Panc1 (cell line): ENCODE measurements around the gene PAX2. TPM values are rescaled to one million over a fixed set of nuclear protein-coding genes. Genes with fewer than 3 reads are reported as not detected.

Experiments used
- ATAC-seq: fragments of 200-7000 bp; cut with Tn5 transposase; 2 replicates; pipeline ENCODE4 v1.9.1; 2020; ENCODE audit warnings: mild to moderate bottlenecking, moderate library complexity
- BruUV-seq: library from RNA; stranded (reverse); fragments of 400-500 nt; replicated peaks from 2 replicates; lab custom pipeline; 2021; lab: Mats Ljungman, UMichigan
- CTCF ChIA-PET: fragments of 300-600 bp; sonication (Branson Sonifier 250); formaldehyde crosslinking; loops from one replicate; lab custom pipeline; 2022; ENCODE audit warnings: antibody characterized with exemption; lab: Charles Lee
- POLR2A ChIA-PET: fragments of 300-600 bp; sonication (Branson Sonifier 250); formaldehyde crosslinking; loops from one replicate; lab custom pipeline; 2022; ENCODE audit warnings: antibody characterized with exemption; lab: Charles Lee
- DNase-seq: peaks from one replicate; pipeline ENCODE4 v3.0.0-alpha.2; 2010; ENCODE audit warnings: low read depth, low spot score
- H3K27ac ChIP-seq: 2 replicates; pipeline ENCODE4 v1.5.1; 2011; ENCODE audit warnings: mild to moderate bottlenecking, low read length, inconsistent platforms
- H3K27me3 ChIP-seq: fragments of 200-500 bp; sonication (Bioruptor generic); 2 replicates; pipeline ENCODE4 v1.6.0; 2014; ENCODE audit warnings: low read length, inconsistent platforms; ENCODE audit not compliant: control insufficient read depth, insufficient read depth
- H3K36me3 ChIP-seq: fragments of 200-500 bp; sonication (Bioruptor generic); 2 replicates; pipeline ENCODE4 v1.5.1; 2014; ENCODE audit warnings: inconsistent platforms, mild to moderate bottlenecking, low read length, moderate library complexity; ENCODE audit not compliant: control insufficient read depth, insufficient read depth
- H3K4me1 ChIP-seq: 2 replicates; pipeline ENCODE4 v1.5.1; 2011; ENCODE audit warnings: inconsistent platforms, mild to moderate bottlenecking, low read length, moderate library complexity; ENCODE audit not compliant: control insufficient read depth, insufficient read depth
- H3K4me3 ChIP-seq, 2 experiments: 2 replicates each; pipeline ENCODE4 v1.5.1; 2011 to 2012; ENCODE audit warnings: low read depth in 2 of 2, low read length in 2 of 2, mild to moderate bottlenecking in 2 of 2, inconsistent platforms in 1 of 2, moderate library complexity in 1 of 2
- H3K9me3 ChIP-seq: fragments of 200-500 bp; sonication (Bioruptor generic); 2 replicates; pipeline ENCODE4 v1.5.1; 2014; ENCODE audit warnings: low read depth, mild to moderate bottlenecking, inconsistent platforms, low read length, moderate library complexity; ENCODE audit not compliant: control insufficient read depth, insufficient read depth
- POLR2AphosphoS5 ChIP-seq: IDR thresholded peaks from 2 replicates; pipeline ENCODE4 v1.6.1; 2012; ENCODE audit warnings: mild to moderate bottlenecking, low read depth, low read length, moderate library complexity
- SIN3A ChIP-seq: IDR thresholded peaks from 2 replicates; pipeline ENCODE4 v1.6.1; 2012; ENCODE audit warnings: low read depth, mild to moderate bottlenecking, low read length, moderate library complexity, borderline replicate concordance; ENCODE audit not compliant: insufficient read depth
- TCF7L2 ChIP-seq: IDR thresholded peaks from 2 replicates; pipeline ENCODE4 v1.6.1; 2011; ENCODE audit warnings: mild to moderate bottlenecking, low read depth, low read length, inconsistent platforms
- in situ Hi-C: cut with HindIII; loops from 2 replicates; pipeline ENCODE4 v1.10.0; 2016; ENCODE audit warnings: low sequenced_read_pairs, low pct_unique_long_range_greater_than_20kb
- intact Hi-C: fragments of 100-400 bp; cut with micrococcal nuclease; formaldehyde crosslinking; loops from one replicate; pipeline ENCODE4 v1.10.0; 2022; ENCODE audit not compliant: unreplicated experiment
- total RNA-seq: library from RNA; stranded (reverse); gene quantifications from one replicate; pipeline ENCODE4 v1.2.1, GENCODE V29; 2021; ENCODE audit not compliant: unreplicated experiment
- TF ChIP-seq, protein P1 (sequence below): fragments of 450-650 bp; IDR thresholded peaks from 2 replicates; pipeline ENCODE4 v1.5.1; 2017; ENCODE audit warnings: mild to moderate bottlenecking
- TF ChIP-seq, protein P2 (sequence below), 2 experiments: IDR thresholded peaks; 2 replicates each; pipeline ENCODE4 v1.6.1; 2011 to 2012; ENCODE audit warnings: low read depth in 2 of 2, control low read depth in 1 of 2, low read length in 1 of 2, mild to moderate bottlenecking in 1 of 2, moderate library complexity in 1 of 2; ENCODE audit not compliant: insufficient read depth in 1 of 2

Gene PAX2
- total RNA-seq, 1 experiment from 2014 or later, result 72.3 TPM

DNA sequence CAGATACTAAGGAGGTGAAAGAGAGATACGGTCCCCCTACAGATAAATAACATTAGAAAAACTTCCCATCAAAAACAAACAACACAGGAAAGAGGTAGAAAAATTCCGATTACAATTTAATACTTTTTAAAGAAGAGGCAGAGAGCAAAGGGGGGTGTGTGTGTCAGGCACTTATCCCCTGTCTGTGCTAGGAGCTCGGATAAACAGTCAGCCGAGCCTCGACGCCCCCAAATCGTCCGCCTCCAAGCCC, 3.6 kb downstream of the PAX2 start:
- H3K4me3 ChIP-seq, result no peak overlapping the region
- intact Hi-C loops, result no loop called here
- peaks cover 13% of the 10 kb centered on the region for H3K4me1 ChIP-seq
- ChIA-PET POLR2A (no interaction called here), CTCF (no interaction called here)
- H3K27me3 ChIP-seq, result no peaks in the 10 kb centered on the region
- H3K9me3 ChIP-seq, result no peaks in the 10 kb centered on the region
- H3K36me3 ChIP-seq, result peaks cover 4% of the 10 kb centered on the region; the same call in 1 of the 2 replicates
- in situ Hi-C loops, result no loop called here
- H3K27ac ChIP-seq, result no peak overlapping the region
- ATAC-seq (no peak), DNase-seq (no peak)
- TF ChIP-seq, protein P1, sequence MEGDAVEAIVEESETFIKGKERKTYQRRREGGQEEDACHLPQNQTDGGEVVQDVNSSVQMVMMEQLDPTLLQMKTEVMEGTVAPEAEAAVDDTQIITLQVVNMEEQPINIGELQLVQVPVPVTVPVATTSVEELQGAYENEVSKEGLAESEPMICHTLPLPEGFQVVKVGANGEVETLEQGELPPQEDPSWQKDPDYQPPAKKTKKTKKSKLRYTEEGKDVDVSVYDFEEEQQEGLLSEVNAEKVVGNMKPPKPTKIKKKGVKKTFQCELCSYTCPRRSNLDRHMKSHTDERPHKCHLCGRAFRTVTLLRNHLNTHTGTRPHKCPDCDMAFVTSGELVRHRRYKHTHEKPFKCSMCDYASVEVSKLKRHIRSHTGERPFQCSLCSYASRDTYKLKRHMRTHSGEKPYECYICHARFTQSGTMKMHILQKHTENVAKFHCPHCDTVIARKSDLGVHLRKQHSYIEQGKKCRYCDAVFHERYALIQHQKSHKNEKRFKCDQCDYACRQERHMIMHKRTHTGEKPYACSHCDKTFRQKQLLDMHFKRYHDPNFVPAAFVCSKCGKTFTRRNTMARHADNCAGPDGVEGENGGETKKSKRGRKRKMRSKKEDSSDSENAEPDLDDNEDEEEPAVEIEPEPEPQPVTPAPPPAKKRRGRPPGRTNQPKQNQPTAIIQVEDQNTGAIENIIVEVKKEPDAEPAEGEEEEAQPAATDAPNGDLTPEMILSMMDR, result no peak
- TF ChIP-seq, protein P2, sequence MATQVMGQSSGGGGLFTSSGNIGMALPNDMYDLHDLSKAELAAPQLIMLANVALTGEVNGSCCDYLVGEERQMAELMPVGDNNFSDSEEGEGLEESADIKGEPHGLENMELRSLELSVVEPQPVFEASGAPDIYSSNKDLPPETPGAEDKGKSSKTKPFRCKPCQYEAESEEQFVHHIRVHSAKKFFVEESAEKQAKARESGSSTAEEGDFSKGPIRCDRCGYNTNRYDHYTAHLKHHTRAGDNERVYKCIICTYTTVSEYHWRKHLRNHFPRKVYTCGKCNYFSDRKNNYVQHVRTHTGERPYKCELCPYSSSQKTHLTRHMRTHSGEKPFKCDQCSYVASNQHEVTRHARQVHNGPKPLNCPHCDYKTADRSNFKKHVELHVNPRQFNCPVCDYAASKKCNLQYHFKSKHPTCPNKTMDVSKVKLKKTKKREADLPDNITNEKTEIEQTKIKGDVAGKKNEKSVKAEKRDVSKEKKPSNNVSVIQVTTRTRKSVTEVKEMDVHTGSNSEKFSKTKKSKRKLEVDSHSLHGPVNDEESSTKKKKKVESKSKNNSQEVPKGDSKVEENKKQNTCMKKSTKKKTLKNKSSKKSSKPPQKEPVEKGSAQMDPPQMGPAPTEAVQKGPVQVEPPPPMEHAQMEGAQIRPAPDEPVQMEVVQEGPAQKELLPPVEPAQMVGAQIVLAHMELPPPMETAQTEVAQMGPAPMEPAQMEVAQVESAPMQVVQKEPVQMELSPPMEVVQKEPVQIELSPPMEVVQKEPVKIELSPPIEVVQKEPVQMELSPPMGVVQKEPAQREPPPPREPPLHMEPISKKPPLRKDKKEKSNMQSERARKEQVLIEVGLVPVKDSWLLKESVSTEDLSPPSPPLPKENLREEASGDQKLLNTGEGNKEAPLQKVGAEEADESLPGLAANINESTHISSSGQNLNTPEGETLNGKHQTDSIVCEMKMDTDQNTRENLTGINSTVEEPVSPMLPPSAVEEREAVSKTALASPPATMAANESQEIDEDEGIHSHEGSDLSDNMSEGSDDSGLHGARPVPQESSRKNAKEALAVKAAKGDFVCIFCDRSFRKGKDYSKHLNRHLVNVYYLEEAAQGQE (IDR thresholded peaks at IDR 0.05; ENCODE audit: insufficient read depth in 1 of 2, low read depth in 2 of 2, low read length in 1 of 2), result no peak
- TF ChIP-seq POLR2AphosphoS5, result no peak
- TF ChIP-seq TCF7L2, result no peak
- TF ChIP-seq SIN3A, result no peak
- no TSS peak for BruUV-seq

DNA sequence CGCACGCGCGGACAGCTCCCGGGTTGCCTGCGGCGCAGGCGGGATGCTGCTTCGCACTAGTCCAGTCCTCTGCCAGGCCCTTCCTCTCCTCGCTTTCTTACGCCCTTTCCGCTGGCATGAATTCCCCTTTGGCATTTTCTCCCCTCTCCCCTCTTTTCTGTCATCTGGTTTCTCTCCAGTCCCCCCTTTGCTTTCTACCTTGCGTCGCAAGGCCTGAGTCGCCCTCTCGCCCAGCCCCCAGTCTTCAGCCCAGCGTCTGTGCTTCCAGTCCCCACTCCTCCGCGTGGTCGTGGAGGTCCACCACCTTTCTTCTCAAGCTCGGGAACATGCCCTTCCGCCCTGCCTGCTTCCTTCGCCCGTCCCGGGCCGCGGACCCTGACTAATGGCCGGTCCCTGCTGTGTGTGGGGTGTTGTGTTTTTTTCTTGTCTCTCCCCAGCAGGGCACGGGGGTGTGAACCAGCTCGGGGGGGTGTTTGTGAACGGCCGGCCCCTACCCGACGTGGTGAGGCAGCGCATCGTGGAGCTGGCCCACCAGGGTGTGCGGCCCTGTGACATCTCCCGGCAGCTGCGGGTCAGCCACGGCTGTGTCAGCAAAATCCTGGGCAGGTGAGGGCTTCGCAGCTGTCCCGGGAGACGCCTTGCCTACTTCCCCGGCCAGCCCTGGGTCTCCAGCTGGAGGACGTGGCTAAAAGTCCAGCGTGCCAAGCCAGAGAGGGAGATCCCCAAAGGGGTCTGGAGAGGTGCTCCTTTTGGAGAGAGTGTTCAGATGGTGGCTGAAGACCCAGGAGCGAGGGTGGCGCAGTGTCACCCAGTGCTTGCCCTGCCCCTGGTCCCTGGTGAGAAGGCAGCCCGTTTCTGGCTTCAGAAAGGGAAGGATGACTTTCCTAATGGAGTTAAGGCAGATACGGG, 4.2 kb downstream of the PAX2 start:
- no peaks in the 10 kb centered on the region for H3K9me3 ChIP-seq
- H3K27ac ChIP-seq, result no peak overlapping the region
- BruUV-seq, result no TSS peak
- ChIA-PET POLR2A (no interaction called here), CTCF (interaction anchor here (0.6 kb wide), 1 partner anchor 416 kb away, joined by 3 read pairs; no protein-coding TSS in a partner anchor)
- ATAC-seq (no peak), DNase-seq (no peak)
- intact Hi-C loops (no loop called here), in situ Hi-C loops (no loop called here)
- no peak for TF ChIP-seq SIN3A
- TF ChIP-seq, protein P2 (IDR thresholded peaks at IDR 0.05; ENCODE audit: insufficient read depth in 1 of 2, low read depth in 2 of 2, low read length in 1 of 2), result no peak
- no peak for TF ChIP-seq TCF7L2
- TF ChIP-seq POLR2AphosphoS5, result no peak
- TF ChIP-seq, protein P1, result no peak
- no peak overlapping the region for H3K4me3 ChIP-seq
- H3K4me1 ChIP-seq, result peaks cover 10% of the 10 kb centered on the region
- H3K36me3 ChIP-seq, result peaks cover 4% of the 10 kb centered on the region; the same call in 1 of the 2 replicates
- no peaks in the 10 kb centered on the region for H3K27me3 ChIP-seq
